H1 (cell line): ENCODE data around the gene ESR1. TPM values are rescaled to one million over a fixed set of nuclear protein-coding genes. Genes with fewer than 3 reads are reported as not detected.

ENCODE experiments used
- CREB1 ChIP-seq: IDR thresholded peaks from 2 replicates; pipeline ENCODE4 v1.6.1; 2012; ENCODE audit warnings: inconsistent platforms
- EZH2 ChIP-seq: fragments of 200-600 bp; sonication (generic); IDR thresholded peaks from 2 replicates; pipeline ENCODE4 v1.7.1; 2012; ENCODE audit warnings: low read depth, mild to moderate bottlenecking, moderate library complexity, low read length, inconsistent platforms; ENCODE audit not compliant: severe bottlenecking
- PHF8 ChIP-seq: fragments of 200-600 bp; sonication (generic); conservative IDR thresholded peaks from 2 replicates; pipeline ENCODE4 v1.7.1; 2012; ENCODE audit warnings: low read depth, mild to moderate bottlenecking, inconsistent platforms, low read length, moderate library complexity
- SIRT6 ChIP-seq: IDR thresholded peaks from one replicate; pipeline ENCODE4 v1.7.1; 2012; ENCODE audit warnings: low read length, inconsistent platforms
- TEAD4 ChIP-seq: IDR thresholded peaks from 2 replicates; pipeline ENCODE4 v1.6.1; 2012; ENCODE audit warnings: low read depth, low read length, inconsistent platforms, mixed read lengths
- polyA plus RNA-seq, 7 experiments: library from polyadenylated mRNA; depleted of rRNA in 3 of 7; stranded (reverse) in 5 of 7; unstranded in 2 of 7; fragments of >200 nt in 5 of 7; fragments of 200-250 nt in 2 of 7; gene quantifications; 1 replicate in 5 of 7; 2 replicates in 1 of 7; 4 replicates in 1 of 7; pipeline versions ENCODE4 v1.2.1 to v1.2.3, GENCODE V29; 2011 to 2013; ENCODE audit warnings: missing spikeins in 2 of 7, mixed read lengths in 2 of 7
- total RNA-seq: library from RNA; stranded (reverse); fragmentation: NEBNext Ultra II Directional; extraction: Animal tissue kit (Norgen Biotek cat#: 25700); gene quantifications from 2 replicates; pipeline ENCODE4 v1.2.1, GENCODE V29; 2021
- TF ChIP-seq, protein P1 (sequence below): IDR thresholded peaks from 2 replicates; pipeline ENCODE4 v1.6.1; 2012; ENCODE audit warnings: inconsistent platforms
- TF ChIP-seq, protein P2 (sequence below): IDR thresholded peaks from 2 replicates; pipeline ENCODE4 v1.6.1; 2012; ENCODE audit warnings: low read length, inconsistent platforms

The ESR1 gene
- total and polyA plus RNA-seq, 2 of the 8 experiments (the other 6 are each of a cell fraction or from before 2014, with no cell fraction given): 0.03 to 0.17 TPM

- TF ChIP-seq PHF8 (no peak), EZH2 (no peak), SIRT6 (no peak), TEAD4 (no peak), CREB1 (no peak)
- TF ChIP-seq, protein P1, sequence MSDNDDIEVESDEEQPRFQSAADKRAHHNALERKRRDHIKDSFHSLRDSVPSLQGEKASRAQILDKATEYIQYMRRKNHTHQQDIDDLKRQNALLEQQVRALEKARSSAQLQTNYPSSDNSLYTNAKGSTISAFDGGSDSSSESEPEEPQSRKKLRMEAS: no peak
- TF ChIP-seq, protein P2, sequence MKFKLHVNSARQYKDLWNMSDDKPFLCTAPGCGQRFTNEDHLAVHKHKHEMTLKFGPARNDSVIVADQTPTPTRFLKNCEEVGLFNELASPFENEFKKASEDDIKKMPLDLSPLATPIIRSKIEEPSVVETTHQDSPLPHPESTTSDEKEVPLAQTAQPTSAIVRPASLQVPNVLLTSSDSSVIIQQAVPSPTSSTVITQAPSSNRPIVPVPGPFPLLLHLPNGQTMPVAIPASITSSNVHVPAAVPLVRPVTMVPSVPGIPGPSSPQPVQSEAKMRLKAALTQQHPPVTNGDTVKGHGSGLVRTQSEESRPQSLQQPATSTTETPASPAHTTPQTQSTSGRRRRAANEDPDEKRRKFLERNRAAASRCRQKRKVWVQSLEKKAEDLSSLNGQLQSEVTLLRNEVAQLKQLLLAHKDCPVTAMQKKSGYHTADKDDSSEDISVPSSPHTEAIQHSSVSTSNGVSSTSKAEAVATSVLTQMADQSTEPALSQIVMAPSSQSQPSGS: no peak
These were observed 310.0 kb downstream of the ESR1 start (continued) for GRCh38 chr6:152117156-152118133.
